Panc1 (cell line): ENCODE results near the gene DFFB. TPM values are rescaled to one million over a fixed set of nuclear protein-coding genes. Genes with fewer than 3 reads are reported as not detected.
"Not testable (repeated sequence)": the region's sequence is repeated elsewhere in the genome, so short reads cannot be mapped to it uniquely, and the experiment has no call there.

ENCODE experiments used
- ATAC-seq: fragments of 200-7000 bp; cut with Tn5 transposase; 2 replicates; pipeline ENCODE4 v1.9.1; 2020; ENCODE audit warnings: mild to moderate bottlenecking, moderate library complexity
- BruUV-seq: library from RNA; stranded (reverse); fragments of 400-500 nt; replicated peaks from 2 replicates; lab custom pipeline; 2021; lab: Mats Ljungman, UMichigan
- CTCF ChIA-PET: fragments of 300-600 bp; sonication (Branson Sonifier 250); formaldehyde crosslinking; loops from one replicate; lab custom pipeline; 2022; ENCODE audit warnings: antibody characterized with exemption; lab: Charles Lee
- POLR2A ChIA-PET: fragments of 300-600 bp; sonication (Branson Sonifier 250); formaldehyde crosslinking; loops from one replicate; lab custom pipeline; 2022; ENCODE audit warnings: antibody characterized with exemption; lab: Charles Lee
- DNase-seq: peaks from one replicate; pipeline ENCODE4 v3.0.0-alpha.2; 2010; ENCODE audit warnings: low read depth, low spot score
- H3K27ac ChIP-seq: 2 replicates; pipeline ENCODE4 v1.5.1; 2011; ENCODE audit warnings: mild to moderate bottlenecking, low read length, inconsistent platforms
- H3K27me3 ChIP-seq: fragments of 200-500 bp; sonication (Bioruptor generic); 2 replicates; pipeline ENCODE4 v1.6.0; 2014; ENCODE audit warnings: low read length, inconsistent platforms; ENCODE audit not compliant: control insufficient read depth, insufficient read depth
- H3K36me3 ChIP-seq: fragments of 200-500 bp; sonication (Bioruptor generic); 2 replicates; pipeline ENCODE4 v1.5.1; 2014; ENCODE audit warnings: inconsistent platforms, mild to moderate bottlenecking, low read length, moderate library complexity; ENCODE audit not compliant: control insufficient read depth, insufficient read depth
- H3K4me1 ChIP-seq: 2 replicates; pipeline ENCODE4 v1.5.1; 2011; ENCODE audit warnings: inconsistent platforms, mild to moderate bottlenecking, low read length, moderate library complexity; ENCODE audit not compliant: control insufficient read depth, insufficient read depth
- H3K4me3 ChIP-seq, 2 experiments: 2 replicates each; pipeline ENCODE4 v1.5.1; 2011 to 2012; ENCODE audit warnings: low read depth in 2 of 2, low read length in 2 of 2, mild to moderate bottlenecking in 2 of 2, inconsistent platforms in 1 of 2, moderate library complexity in 1 of 2
- H3K9me3 ChIP-seq: fragments of 200-500 bp; sonication (Bioruptor generic); 2 replicates; pipeline ENCODE4 v1.5.1; 2014; ENCODE audit warnings: low read depth, mild to moderate bottlenecking, inconsistent platforms, low read length, moderate library complexity; ENCODE audit not compliant: control insufficient read depth, insufficient read depth
- CTCF ChIP-seq: fragments of 450-650 bp; IDR thresholded peaks from 2 replicates; pipeline ENCODE4 v1.5.1; 2017; ENCODE audit warnings: mild to moderate bottlenecking
- POLR2AphosphoS5 ChIP-seq: IDR thresholded peaks from 2 replicates; pipeline ENCODE4 v1.6.1; 2012; ENCODE audit warnings: mild to moderate bottlenecking, low read depth, low read length, moderate library complexity
- REST ChIP-seq, 2 experiments: IDR thresholded peaks; 2 replicates each; pipeline ENCODE4 v1.6.1; 2011 to 2012; ENCODE audit warnings: low read depth in 2 of 2, control low read depth in 1 of 2, low read length in 1 of 2, mild to moderate bottlenecking in 1 of 2, moderate library complexity in 1 of 2; ENCODE audit not compliant: insufficient read depth in 1 of 2
- SIN3A ChIP-seq: IDR thresholded peaks from 2 replicates; pipeline ENCODE4 v1.6.1; 2012; ENCODE audit warnings: low read depth, mild to moderate bottlenecking, low read length, moderate library complexity, borderline replicate concordance; ENCODE audit not compliant: insufficient read depth
- TCF7L2 ChIP-seq: IDR thresholded peaks from 2 replicates; pipeline ENCODE4 v1.6.1; 2011; ENCODE audit warnings: mild to moderate bottlenecking, low read depth, low read length, inconsistent platforms
- in situ Hi-C: cut with HindIII; loops from 2 replicates; pipeline ENCODE4 v1.10.0; 2016; ENCODE audit warnings: low sequenced_read_pairs, low pct_unique_long_range_greater_than_20kb
- intact Hi-C: fragments of 100-400 bp; cut with micrococcal nuclease; formaldehyde crosslinking; loops from one replicate; pipeline ENCODE4 v1.10.0; 2022; ENCODE audit not compliant: unreplicated experiment
- total RNA-seq: library from RNA; stranded (reverse); gene quantifications from one replicate; pipeline ENCODE4 v1.2.1, GENCODE V29; 2021; ENCODE audit not compliant: unreplicated experiment

Gene DFFB
- total RNA-seq, 1 experiment from 2014 or later: 3.0 TPM

- ATAC-seq (peak; percentile 40; the same call in 1 of the 2 replicates), DNase-seq (no peak)
- POLR2A ChIA-PET: interaction anchor here (0.6 kb wide), 1 partner anchor 46 kb away, joined by 4 read pairs; no protein-coding TSS in a partner anchor
- Histone ChIP-seq H3K27me3 (no peaks in the 10 kb centered on the region), H3K27ac (no peak overlapping the region), H3K9me3 (no peaks in the 10 kb centered on the region), H3K36me3 (no peaks in the 10 kb centered on the region), H3K4me3 (no peak overlapping the region), H3K4me1 (0 out of 2 replicates have a peak, but pooled peaks cover 4% of the 10 kb centered on the region)
- TF ChIP-seq SIN3A (no peak), POLR2AphosphoS5 (no peak), REST (IDR thresholded peaks at IDR 0.05; ENCODE audit: insufficient read depth in 1 of 2, low read depth in 2 of 2, low read length in 1 of 2) (no peak), CTCF (no peak), TCF7L2 (no peak)
- in situ Hi-C loops: no loop called here
- CTCF ChIA-PET: no interaction called here
- intact Hi-C loops: no loop called here
- BruUV-seq: no TSS peak
Measured at GRCh38 chr1:3809680-3810079, 47.6 kb upstream of the DFFB start.

- H3K4me3 ChIP-seq, in situ Hi-C loops, H3K27me3 ChIP-seq, CTCF ChIA-PET, H3K9me3 ChIP-seq, DNase-seq, H3K27ac ChIP-seq, BruUV-seq, intact Hi-C loops, H3K36me3 ChIP-seq, H3K4me1 ChIP-seq: not testable (repeated sequence)
- POLR2A ChIA-PET: interaction anchor here (0.6 kb wide), 1 partner anchor 47 kb away, joined by 4 read pairs; no protein-coding TSS in a partner anchor
- peak; percentile 37; the same call in 1 of the 2 replicates for ATAC-seq
Measured at GRCh38 chr1:3810149-3810761, 47.0 kb upstream of the DFFB start.

GRCh38 chr1:3811595-3811911 is 45.7 kb upstream of the DFFB start:
- no peaks in the 10 kb centered on the region for H3K27me3 ChIP-seq
- H3K36me3 ChIP-seq: no peaks in the 10 kb centered on the region
- no peaks in the 10 kb centered on the region for H3K9me3 ChIP-seq
- TF ChIP-seq SIN3A (no peak), TCF7L2 (no peak), REST (IDR thresholded peaks at IDR 0.05; ENCODE audit: insufficient read depth in 1 of 2, low read depth in 2 of 2, low read length in 1 of 2) (no peak), POLR2AphosphoS5 (no peak), CTCF (no peak)
- ATAC-seq (no peak), DNase-seq (no peak)
- intact Hi-C loops: no loop called here
- ChIA-PET POLR2A (no interaction called here), CTCF (no interaction called here)
- in situ Hi-C loops: no loop called here
- H3K4me3 ChIP-seq: no peak overlapping the region
- BruUV-seq: no TSS peak
- H3K4me1 ChIP-seq: 0 out of 2 replicates have a peak, but pooled peaks cover 4% of the 10 kb centered on the region
- no peak overlapping the region for H3K27ac ChIP-seq
